LNCAP (cell line): ENCODE results near the gene ANXA4.

Experiments
- CTCF ChIP-seq: fragments of 450-650 bp; IDR thresholded peaks from 2 replicates; pipeline ENCODE4 v1.5.1; 2017; ENCODE audit warnings: mild to moderate bottlenecking

The ANXA4 gene

DNA sequence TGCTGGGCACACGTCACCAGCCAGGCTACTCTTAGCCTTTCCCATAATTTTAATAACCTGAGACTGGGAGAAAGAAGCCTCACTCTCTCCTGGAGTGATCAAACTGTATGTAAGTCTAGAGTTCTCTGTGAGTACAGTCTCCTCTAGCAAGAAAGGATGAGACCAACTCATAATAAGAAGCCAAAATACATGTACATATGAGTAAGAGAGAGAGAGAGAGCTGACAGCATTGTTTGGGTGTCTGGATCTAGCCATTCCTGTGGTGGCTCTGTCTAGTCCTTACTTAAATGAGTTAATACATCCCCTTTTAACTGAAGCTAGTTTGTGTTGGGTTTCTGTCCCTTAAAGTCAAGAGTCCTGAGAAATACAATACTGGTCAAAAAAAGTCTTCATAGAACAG lies 26.0 kb upstream of the ANXA4 start:
- no peak for TF ChIP-seq CTCF

GRCh38 chr2:69716555-69717120 lies 25.3 kb upstream of the ANXA4 start:
- no peak for TF ChIP-seq CTCF

GRCh38 chr2:69717186-69717585 lies 24.7 kb upstream of the ANXA4 start:
- TF ChIP-seq CTCF = no peak

- TF ChIP-seq CTCF = no peak
These were observed 24.1 kb upstream of the ANXA4 start for GRCh38 chr2:69717861-69718273.

GRCh38 chr2:69718338-69718965 lies 23.5 kb upstream of the ANXA4 start:
- no peak for TF ChIP-seq CTCF

GRCh38 chr2:69720404-69720803 lies 21.5 kb upstream of the ANXA4 start:
- TF ChIP-seq CTCF = no peak

GRCh38 chr2:69721022-69721421 lies 20.9 kb upstream of the ANXA4 start:
- TF ChIP-seq CTCF = no peak

DNA sequence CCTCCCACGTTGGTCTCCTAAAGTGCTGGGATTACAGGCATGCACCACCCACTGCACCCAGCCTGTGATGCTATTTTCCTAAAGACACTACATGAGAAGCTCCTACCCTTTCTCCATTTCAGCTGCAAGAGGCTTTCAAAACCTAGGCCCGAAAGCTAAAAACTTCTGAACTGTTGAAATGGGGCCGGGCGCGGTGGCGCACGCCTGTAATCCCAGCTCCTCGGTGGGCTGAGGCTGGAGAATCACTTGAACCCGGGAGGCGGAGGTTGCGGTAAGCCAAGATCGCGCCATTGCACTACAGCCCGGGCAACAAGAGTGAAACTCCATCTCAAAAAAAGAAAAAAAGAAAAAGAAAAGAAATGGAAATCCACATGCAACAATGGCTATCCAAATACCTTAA lies 18.1 kb upstream of the ANXA4 start:
- TF ChIP-seq CTCF = no peak
